ENCODE results near the gene RUVBL1.
A peak's percentile ranks its signal among the peaks of the same experiment; 100 is the strongest.
"Not testable (repeated sequence)": the region's sequence is repeated elsewhere in the genome, so short reads cannot be mapped to it uniquely, and the experiment has no call there.

Gene RUVBL1

GRCh38 chr3:128160661-128161060 is 37.0 kb upstream of the RUVBL1 start:
- H3K27ac ChIP-seq (ENCODE audit: low read length, poor library complexity, severe bottlenecking): no peak overlapping the region
- no peak overlapping the region for H2BK12ac ChIP-seq (ENCODE audit: low read length in 2 of 2)
- H3K9ac ChIP-seq (ENCODE audit: low read length): no peak overlapping the region
- H3K4me3 ChIP-seq (ENCODE audit: insufficient read depth in 1 of 2, low read depth in 1 of 2, low read length in 2 of 2): no peak overlapping the region
- no peak overlapping the region for H2BK120ac ChIP-seq (ENCODE audit: low read depth, low read length)
- no peak overlapping the region for H2BK5ac ChIP-seq (ENCODE audit: low read depth, low read length, poor library complexity, severe bottlenecking)
- H3K23ac ChIP-seq (ENCODE audit: low read length in 2 of 2): no peak overlapping the region
- H2AFZ ChIP-seq (ENCODE audit: low read depth, low read length): no peak overlapping the region
- H3K79me1 ChIP-seq (replicated peaks; ENCODE audit: low read length, poor library complexity, severe bottlenecking): peaks cover 29% of the 10 kb centered on the region
- H3K18ac ChIP-seq (ENCODE audit: low read depth in 1 of 2, low read length in 2 of 2): no peak overlapping the region
- no peak overlapping the region for H3K4ac ChIP-seq (ENCODE audit: low read depth in 1 of 2, low read length in 2 of 2)
- H3K4me1 ChIP-seq (ENCODE audit: control insufficient read depth, insufficient read depth, low read depth, low read length): no peaks in the 10 kb centered on the region
- H3K36me3 ChIP-seq (ENCODE audit: control insufficient read depth in 1 of 2, insufficient read depth in 2 of 2, low read depth in 1 of 2, low read length in 2 of 2): peaks cover 0 to 26% of the 10 kb centered on the region in 2 experiments
- no peak overlapping the region for H3K14ac ChIP-seq (ENCODE audit: low read length in 2 of 2)
- no peak overlapping the region for H4K91ac ChIP-seq (ENCODE audit: low read length)
- H4K8ac ChIP-seq (ENCODE audit: low read length): no peak overlapping the region
- H3K9me3 ChIP-seq (ENCODE audit: control insufficient read depth, low read length): peaks cover 3% of the 10 kb centered on the region
- no CpG with 5 or more reads among the region's 5 CpGs for WGBS
- H3K27me3 ChIP-seq (ENCODE audit: control insufficient read depth in 1 of 2, insufficient read depth in 1 of 2, low read length in 2 of 2): no peaks in the 10 kb centered on the region
- no peak overlapping the region for H2BK15ac ChIP-seq (ENCODE audit: low read depth, poor library complexity, severe bottlenecking)
- H3K4me2 ChIP-seq (ENCODE audit: low read length, poor library complexity, severe bottlenecking): no peak overlapping the region
- no peak for DNase-seq
- no peak overlapping the region for H2AK5ac ChIP-seq (ENCODE audit: low read length, severe bottlenecking)

GRCh38 chr3:128155616-128156360 is 32.2 kb upstream of the RUVBL1 start:
- H3K36me3 ChIP-seq (ENCODE audit: control insufficient read depth in 1 of 2, insufficient read depth in 2 of 2, low read depth in 1 of 2, low read length in 2 of 2): peaks cover 0 to 16% of the 10 kb centered on the region in 2 experiments
- no peak overlapping the region for H2AK5ac ChIP-seq (ENCODE audit: low read length, severe bottlenecking)
- H3K23ac ChIP-seq (ENCODE audit: low read length in 2 of 2): no peak overlapping the region
- H3K27ac ChIP-seq (ENCODE audit: low read length, poor library complexity, severe bottlenecking): no peak overlapping the region
- H4K91ac ChIP-seq (ENCODE audit: low read length): no peak overlapping the region
- no peak overlapping the region for H3K4ac ChIP-seq (ENCODE audit: low read depth in 1 of 2, low read length in 2 of 2)
- H2BK15ac ChIP-seq (ENCODE audit: low read depth, poor library complexity, severe bottlenecking): no peak overlapping the region
- H3K9ac ChIP-seq (ENCODE audit: low read length): no peak overlapping the region
- no peak overlapping the region for H3K4me3 ChIP-seq (ENCODE audit: insufficient read depth in 1 of 2, low read depth in 1 of 2, low read length in 2 of 2)
- no peak overlapping the region for H2AFZ ChIP-seq (ENCODE audit: low read depth, low read length)
- WGBS: 84% methylated on average over 3 of the region's 3 CpGs
- H3K4me1 ChIP-seq (ENCODE audit: control insufficient read depth, insufficient read depth, low read depth, low read length): peaks cover 1% of the 10 kb centered on the region
- no peak overlapping the region for H3K4me2 ChIP-seq (ENCODE audit: low read length, poor library complexity, severe bottlenecking)
- peaks cover 16% of the 10 kb centered on the region for H3K79me1 ChIP-seq (replicated peaks; ENCODE audit: low read length, poor library complexity, severe bottlenecking)
- no peak overlapping the region for H2BK12ac ChIP-seq (ENCODE audit: low read length in 2 of 2)
- H3K14ac ChIP-seq (ENCODE audit: low read length in 2 of 2): no peak overlapping the region
- no peak overlapping the region for H4K8ac ChIP-seq (ENCODE audit: low read length)
- no peak for DNase-seq
- H3K27me3 ChIP-seq (ENCODE audit: control insufficient read depth in 1 of 2, insufficient read depth in 1 of 2, low read length in 2 of 2): no peaks in the 10 kb centered on the region
- peaks cover 3% of the 10 kb centered on the region for H3K9me3 ChIP-seq (ENCODE audit: control insufficient read depth, low read length)
- no peak overlapping the region for H3K18ac ChIP-seq (ENCODE audit: low read depth in 1 of 2, low read length in 2 of 2)
- H2BK120ac ChIP-seq (ENCODE audit: low read depth, low read length): no peak overlapping the region
- no peak overlapping the region for H2BK5ac ChIP-seq (ENCODE audit: low read depth, low read length, poor library complexity, severe bottlenecking)

GRCh38 chr3:128154354-128154753 is 30.7 kb upstream of the RUVBL1 start:
- WGBS: 90% methylated on average over 15 of the region's 16 CpGs
- H3K27ac ChIP-seq (ENCODE audit: low read length, poor library complexity, severe bottlenecking); H3K4me1 ChIP-seq (ENCODE audit: control insufficient read depth, insufficient read depth, low read depth, low read length); H3K18ac ChIP-seq (ENCODE audit: low read depth in 1 of 2, low read length in 2 of 2); H2BK120ac ChIP-seq (ENCODE audit: low read depth, low read length); H3K4ac ChIP-seq (ENCODE audit: low read depth in 1 of 2, low read length in 2 of 2); H4K8ac ChIP-seq (ENCODE audit: low read length); H3K14ac ChIP-seq (ENCODE audit: low read length in 2 of 2); DNase-seq; H2BK5ac ChIP-seq (ENCODE audit: low read depth, low read length, poor library complexity, severe bottlenecking); H2AK5ac ChIP-seq (ENCODE audit: low read length, severe bottlenecking); H3K23ac ChIP-seq (ENCODE audit: low read length in 2 of 2); H2AFZ ChIP-seq (ENCODE audit: low read depth, low read length); H3K9me3 ChIP-seq (ENCODE audit: control insufficient read depth, low read length); H2BK12ac ChIP-seq (ENCODE audit: low read length in 2 of 2); H3K27me3 ChIP-seq (ENCODE audit: control insufficient read depth in 1 of 2, insufficient read depth in 1 of 2, low read length in 2 of 2); H2BK15ac ChIP-seq (ENCODE audit: low read depth, poor library complexity, severe bottlenecking); H4K91ac ChIP-seq (ENCODE audit: low read length); H3K79me1 ChIP-seq (replicated peaks; ENCODE audit: low read length, poor library complexity, severe bottlenecking): not testable (repeated sequence)
- peaks cover 0 to 16% of the 10 kb centered on the region in 2 experiments for H3K36me3 ChIP-seq (ENCODE audit: control insufficient read depth in 1 of 2, insufficient read depth in 2 of 2, low read depth in 1 of 2, low read length in 2 of 2)
- H3K4me2 ChIP-seq (ENCODE audit: low read length, poor library complexity, severe bottlenecking): peak overlapping the region; percentile 66
- H3K9ac ChIP-seq (ENCODE audit: low read length): peak overlapping the region; percentile 89
- H3K4me3 ChIP-seq (ENCODE audit: insufficient read depth in 1 of 2, low read depth in 1 of 2, low read length in 2 of 2): peak overlapping the region in 1 of 2 experiments; percentile 89

- Histone ChIP-seq H2BK120ac (ENCODE audit: low read depth, low read length) (no peak within 1 kb of the TSS), H3K36me3 (ENCODE audit: control insufficient read depth in 1 of 2, insufficient read depth in 2 of 2, low read depth in 1 of 2, low read length in 2 of 2) (peaks cover 0 to 16% of the 10 kb centered on the region in 2 experiments), H3K23ac (ENCODE audit: low read length in 2 of 2) (no peak within 1 kb of the TSS), H3K4me3 (ENCODE audit: insufficient read depth in 1 of 2, low read depth in 1 of 2, low read length in 2 of 2) (peak within 1 kb of the TSS; percentile 89), H4K91ac (ENCODE audit: low read length) (peak within 1 kb of the TSS; percentile 91), H3K14ac (ENCODE audit: low read length in 2 of 2) (peak within 1 kb of the TSS in 1 of 2 experiments; percentile 57), H3K9me3 (ENCODE audit: control insufficient read depth, low read length) (peaks cover 3% of the 10 kb centered on the region), H3K79me1 (replicated peaks; ENCODE audit: low read length, poor library complexity, severe bottlenecking) (peaks cover 6% of the 10 kb centered on the region), H2BK12ac (ENCODE audit: low read length in 2 of 2) (peak within 1 kb of the TSS in 1 of 2 experiments; percentile 12), H2BK15ac (ENCODE audit: low read depth, poor library complexity, severe bottlenecking) (peak within 1 kb of the TSS; percentile 20), H3K4me1 (ENCODE audit: control insufficient read depth, insufficient read depth, low read depth, low read length) (peaks cover 1% of the 10 kb centered on the region), H3K27me3 (ENCODE audit: control insufficient read depth in 1 of 2, insufficient read depth in 1 of 2, low read length in 2 of 2) (peaks cover 0 to 3% of the 10 kb centered on the region in 2 experiments), H3K4me2 (ENCODE audit: low read length, poor library complexity, severe bottlenecking) (peak within 1 kb of the TSS; percentile 66), H3K18ac (ENCODE audit: low read depth in 1 of 2, low read length in 2 of 2) (peak within 1 kb of the TSS; percentile 40 to 84), H3K9ac (ENCODE audit: low read length) (peak within 1 kb of the TSS; percentile 89), H3K27ac (ENCODE audit: low read length, poor library complexity, severe bottlenecking) (peak within 1 kb of the TSS; percentile 12), H3K4ac (ENCODE audit: low read depth in 1 of 2, low read length in 2 of 2) (peak within 1 kb of the TSS; percentile 34 to 60), H2BK5ac (ENCODE audit: low read depth, low read length, poor library complexity, severe bottlenecking) (peak within 1 kb of the TSS; percentile 22), H2AK5ac (ENCODE audit: low read length, severe bottlenecking) (no peak within 1 kb of the TSS), H2AFZ (ENCODE audit: low read depth, low read length) (peak within 1 kb of the TSS; percentile 75), H4K8ac (ENCODE audit: low read length) (peak within 1 kb of the TSS; percentile 91)
- WGBS: under 1% methylated on average over 61 of the region's 96 CpGs
- peak; percentile 83 for DNase-seq
Observed at GRCh38 chr3:128153156-128154041, 29.8 kb upstream of the RUVBL1 start, which contains the start of gene EEFSEC. Gene EEFSEC (plus strand): TSS chr3:128153481. CDS start chr3:128153508, 27 bp downstream.

All from mesenchymal stem cell (in vitro differentiated cells and primary cell).